ENCODE measurements around the gene INKA2.

The INKA2 gene

GRCh38 chr1:111732718-111733117, 6.5 kb downstream of the INKA2 start:
- H3K9me3 ChIP-seq, result no peaks in the 10 kb centered on the region
- H3K4me3 ChIP-seq (ENCODE audit: low read depth in 1 of 2, low read length in 1 of 2), result peak overlapping the region; percentile 66 to 99
- peak overlapping the region; percentile 98 for H3K27ac ChIP-seq
- no peak for TF ChIP-seq CTCF (IDR thresholded peaks at IDR 0.05)
- peaks cover 76 to 86% of the 10 kb centered on the region in 2 experiments for H3K4me1 ChIP-seq (ENCODE audit: control insufficient read depth in 1 of 2, insufficient read depth in 1 of 2, low read depth in 1 of 2, low read length in 1 of 2)
- H3K36me3 ChIP-seq, result peaks cover 66% of the 10 kb centered on the region
- H3K27me3 ChIP-seq, result no peaks in the 10 kb centered on the region

- no peak for TF ChIP-seq CTCF (IDR thresholded peaks at IDR 0.05)
Measured at GRCh38 chr1:111731956-111732355, 7.2 kb downstream of the INKA2 start.

GRCh38 chr1:111730706-111731105, 8.5 kb downstream of the INKA2 start:
- TF ChIP-seq CTCF (IDR thresholded peaks at IDR 0.05), result no peak
- H3K9me3 ChIP-seq, result no peaks in the 10 kb centered on the region
- H3K36me3 ChIP-seq, result peaks cover 67% of the 10 kb centered on the region
- peaks cover 56 to 66% of the 10 kb centered on the region in 2 experiments for H3K4me1 ChIP-seq (ENCODE audit: control insufficient read depth in 1 of 2, insufficient read depth in 1 of 2, low read depth in 1 of 2, low read length in 1 of 2)
- no peak overlapping the region for H3K4me3 ChIP-seq (ENCODE audit: low read depth in 1 of 2, low read length in 1 of 2)
- H3K27me3 ChIP-seq, result no peaks in the 10 kb centered on the region
- H3K27ac ChIP-seq, result peak overlapping the region; percentile 98

More at GRCh38 chr1:111731956-111732355, 7.2 kb downstream of the INKA2 start:
- H3K27ac ChIP-seq, result peak overlapping the region; percentile 98
- peak overlapping the region in 1 of 2 experiments; percentile 99 for H3K4me3 ChIP-seq (ENCODE audit: low read depth in 1 of 2, low read length in 1 of 2)
- no peaks in the 10 kb centered on the region for H3K9me3 ChIP-seq
- H3K27me3 ChIP-seq, result no peaks in the 10 kb centered on the region
- H3K4me1 ChIP-seq (ENCODE audit: control insufficient read depth in 1 of 2, insufficient read depth in 1 of 2, low read depth in 1 of 2, low read length in 1 of 2), result peaks cover 69 to 78% of the 10 kb centered on the region in 2 experiments
- peaks cover 66% of the 10 kb centered on the region for H3K36me3 ChIP-seq

- Histone ChIP-seq H3K36me3 (peaks cover 65% of the 10 kb centered on the region), H3K27ac (peak overlapping the region; percentile 52), H3K4me3 (ENCODE audit: low read depth in 1 of 2, low read length in 1 of 2) (no peak overlapping the region), H3K9me3 (no peaks in the 10 kb centered on the region), H3K4me1 (ENCODE audit: control insufficient read depth in 1 of 2, insufficient read depth in 1 of 2, low read depth in 1 of 2, low read length in 1 of 2) (peaks cover 50 to 60% of the 10 kb centered on the region in 2 experiments), H3K27me3 (no peaks in the 10 kb centered on the region)
- no peak for TF ChIP-seq CTCF (IDR thresholded peaks at IDR 0.05)
Measured at GRCh38 chr1:111729946-111730681, 9.1 kb downstream of the INKA2 start.

- H3K9me3 ChIP-seq, result no peaks in the 10 kb centered on the region
- H3K36me3 ChIP-seq, result peaks cover 63% of the 10 kb centered on the region
- no peak overlapping the region for H3K4me3 ChIP-seq (ENCODE audit: low read depth in 1 of 2, low read length in 1 of 2)
- H3K4me1 ChIP-seq (ENCODE audit: control insufficient read depth in 1 of 2, insufficient read depth in 1 of 2, low read depth in 1 of 2, low read length in 1 of 2), result peaks cover 46 to 59% of the 10 kb centered on the region in 2 experiments
- peak overlapping the region; percentile 52 for H3K27ac ChIP-seq
- no peaks in the 10 kb centered on the region for H3K27me3 ChIP-seq
- TF ChIP-seq CTCF (IDR thresholded peaks at IDR 0.05), result no peak
Measured at GRCh38 chr1:111729271-111729921, 9.8 kb downstream of the INKA2 start.

All from neutrophil (primary cell).